NCI-H526 (cell line): ENCODE results near the gene TPD52L1.
"Not testable (repeated sequence)": the region's sequence is repeated elsewhere in the genome, so short reads cannot be mapped to it uniquely, and the experiment has no call there.

ENCODE experiments used
- DNase-seq, 2 experiments: peaks; one replicate each; lab custom pipeline; 2025; lab: John Stamatoyannopoulos, UW

Gene TPD52L1

DNA sequence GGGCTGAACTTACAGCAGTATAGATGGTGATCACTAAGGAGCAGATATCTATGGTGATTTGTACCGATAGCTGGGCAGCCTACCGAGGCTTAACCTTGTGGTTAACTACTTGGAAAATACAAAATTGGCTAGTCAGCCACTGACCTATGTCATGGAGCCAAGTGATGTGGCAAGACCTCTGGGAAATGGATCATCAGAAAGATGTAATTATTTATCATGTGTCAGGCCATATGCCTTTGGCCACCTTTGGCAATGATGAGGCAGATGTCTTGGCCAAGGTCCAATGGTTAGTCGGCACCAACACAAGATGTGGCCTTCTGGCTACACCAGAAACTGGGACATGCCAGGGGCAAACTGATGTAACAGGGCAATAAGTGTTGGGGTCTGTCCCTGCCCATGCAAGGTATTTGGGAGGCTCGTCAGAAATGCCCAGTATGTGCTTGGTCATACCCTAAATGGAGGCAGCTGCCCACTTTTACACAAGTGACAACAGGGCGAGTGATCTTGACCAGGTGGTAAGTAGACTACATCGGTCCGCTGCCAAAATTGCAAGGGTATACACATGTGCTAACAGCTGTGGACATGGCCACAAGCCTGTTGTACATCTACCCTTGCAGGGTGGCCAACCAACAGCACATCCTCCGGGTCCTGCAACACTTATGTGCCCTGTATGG lies 118.0 kb downstream of the TPD52L1 start:
- DNase-seq = no peak

DNA sequence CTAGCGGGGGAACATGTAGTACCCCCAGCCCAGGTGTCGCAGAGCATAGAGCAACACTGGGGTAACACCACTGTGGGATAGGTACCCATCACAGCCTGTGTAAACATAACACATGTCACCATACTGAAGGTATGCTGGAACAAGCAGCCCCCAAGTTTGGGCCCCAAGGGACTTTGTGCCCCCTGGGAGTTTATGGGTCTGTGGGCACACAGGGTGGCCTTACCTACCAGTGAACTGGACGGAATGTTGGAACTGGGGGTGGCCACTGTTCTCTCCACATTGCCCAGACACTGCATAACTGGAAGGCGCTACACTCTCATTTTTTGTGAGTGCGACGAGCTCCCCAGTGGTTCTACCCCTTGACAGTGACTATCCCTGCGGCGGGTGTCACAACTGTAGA lies 119.7 kb downstream of the TPD52L1 start:
- DNase-seq = no peak

DNA sequence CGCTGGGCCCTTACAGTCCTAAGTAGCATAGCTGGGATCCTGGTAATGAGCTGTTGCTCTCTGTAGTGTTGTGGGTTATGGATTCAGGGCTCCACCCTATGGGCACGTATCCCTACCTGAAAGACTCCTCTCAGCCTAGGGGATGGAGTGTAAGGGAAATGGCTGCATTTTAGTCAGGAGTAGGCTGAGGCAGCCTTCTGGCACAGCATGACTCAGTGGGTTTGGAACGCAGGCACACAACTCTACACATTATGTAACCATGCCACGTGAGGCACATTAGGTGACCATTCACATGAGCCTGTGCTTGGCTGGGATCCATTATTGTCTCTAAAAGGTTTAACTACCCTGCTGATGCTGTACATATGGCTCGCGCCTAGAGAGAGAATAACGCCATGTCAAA lies 120.4 kb downstream of the TPD52L1 start:
- no peak for DNase-seq

DNA sequence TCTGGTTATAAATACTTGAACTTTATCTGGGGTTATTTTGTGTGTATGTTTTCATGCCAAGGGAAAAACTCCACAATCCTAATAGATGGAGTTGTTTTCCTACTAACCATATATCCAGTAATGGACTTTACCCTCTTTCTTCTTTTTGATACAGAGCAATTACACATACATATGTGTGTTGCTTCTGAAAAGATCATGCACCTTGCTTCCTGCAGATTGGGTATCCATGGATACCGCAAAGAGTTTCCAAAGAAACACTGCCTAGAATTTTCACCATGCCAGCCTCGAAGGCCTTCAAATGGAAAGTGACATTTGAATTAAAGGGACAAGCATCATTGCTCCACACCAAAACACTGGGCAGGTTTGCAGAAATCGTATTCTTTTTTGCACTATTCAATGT lies 121.4 kb downstream of the TPD52L1 start:
- DNase-seq = no peak

DNA sequence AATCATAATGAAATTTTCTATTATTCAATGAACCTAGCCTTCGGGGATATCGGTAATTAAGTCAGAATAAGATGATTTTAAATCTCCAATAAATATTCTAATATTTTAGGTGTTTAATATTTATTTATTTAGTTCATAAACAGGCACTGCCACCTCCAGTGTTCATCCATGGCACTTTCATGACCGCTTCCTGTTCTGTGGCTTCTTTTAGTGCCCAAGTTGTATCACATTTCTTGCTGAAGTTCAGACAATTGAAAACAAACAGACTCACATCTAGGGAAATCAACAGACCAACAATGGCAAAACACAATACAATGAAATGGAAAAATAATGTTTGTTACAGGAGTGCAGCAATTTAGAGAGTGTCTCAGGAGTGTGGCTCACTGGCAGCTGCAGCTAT lies 122.2 kb downstream of the TPD52L1 start:
- DNase-seq = no peak

DNA sequence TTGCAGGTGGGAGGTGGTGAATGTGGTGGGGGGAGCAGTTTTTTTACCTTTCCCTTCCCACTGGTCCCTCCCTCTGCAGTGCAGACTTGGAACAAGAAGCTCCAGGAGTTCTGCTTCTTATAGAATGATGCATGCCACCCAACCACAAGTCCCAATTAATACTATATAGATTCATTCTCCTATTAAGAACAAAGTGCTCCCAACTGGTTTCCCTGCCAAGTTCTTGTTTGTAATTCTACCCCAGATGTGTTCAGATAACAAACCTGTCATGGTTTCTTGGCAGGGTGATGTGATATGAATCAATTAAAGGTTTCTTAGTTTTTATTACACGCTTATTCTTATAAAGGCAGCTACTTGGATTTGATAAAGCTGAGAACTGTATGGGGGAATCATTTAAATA lies 124.3 kb downstream of the TPD52L1 start:
- no peak for DNase-seq

DNA sequence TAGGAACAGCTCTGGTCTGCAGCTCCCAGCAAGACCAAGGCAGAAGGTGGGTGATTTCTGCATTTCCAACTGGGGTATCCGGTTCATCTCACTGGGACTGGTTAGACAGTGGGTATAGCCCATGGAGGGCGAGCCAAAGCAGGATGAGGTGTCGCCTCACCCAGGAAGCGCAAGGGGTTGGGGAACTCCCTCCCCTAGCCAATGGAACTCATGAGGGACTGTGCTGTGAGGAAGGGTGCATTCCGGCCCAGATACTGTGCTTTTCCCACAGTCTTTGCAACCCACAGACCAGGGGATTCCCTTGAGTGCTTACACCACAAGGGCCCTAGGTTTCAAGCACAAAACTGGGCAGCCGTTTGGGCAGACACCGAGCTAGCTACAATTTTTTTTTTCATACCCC lies 126.4 kb downstream of the TPD52L1 start:
- no peak for DNase-seq

DNA sequence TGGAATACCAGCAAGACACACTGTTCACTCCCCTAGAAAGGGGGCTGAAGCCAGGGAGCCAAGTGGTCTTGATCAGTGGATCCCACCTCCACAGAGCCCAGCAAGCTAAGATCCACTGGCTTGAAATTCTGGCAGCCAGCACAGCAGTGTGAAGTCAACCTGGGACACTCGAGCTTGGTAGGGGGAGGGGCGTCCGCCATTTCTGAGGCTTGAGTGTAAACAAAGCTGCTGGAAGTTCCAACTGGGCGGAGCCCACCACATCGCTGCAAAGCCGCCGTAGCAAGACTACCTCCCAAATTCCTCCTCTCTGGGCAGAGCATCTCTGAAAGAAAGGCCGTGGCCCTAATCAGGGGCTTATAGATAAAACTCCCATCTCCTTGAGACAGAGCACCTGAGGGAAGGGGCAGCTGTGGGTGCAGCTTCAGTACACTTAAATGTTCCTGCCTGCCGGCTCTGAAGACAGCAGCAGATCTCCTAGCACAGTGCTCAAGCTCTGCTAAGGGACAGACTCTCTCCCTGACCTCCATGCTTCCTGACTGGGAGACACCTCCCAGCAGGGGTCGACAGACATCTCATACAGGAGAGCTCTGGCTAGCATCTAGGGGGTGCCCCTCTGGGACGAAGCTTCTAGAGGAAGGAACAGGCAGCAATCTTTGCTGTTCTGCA lies 126.9 kb downstream of the TPD52L1 start:
- not testable (repeated sequence) for DNase-seq

DNA sequence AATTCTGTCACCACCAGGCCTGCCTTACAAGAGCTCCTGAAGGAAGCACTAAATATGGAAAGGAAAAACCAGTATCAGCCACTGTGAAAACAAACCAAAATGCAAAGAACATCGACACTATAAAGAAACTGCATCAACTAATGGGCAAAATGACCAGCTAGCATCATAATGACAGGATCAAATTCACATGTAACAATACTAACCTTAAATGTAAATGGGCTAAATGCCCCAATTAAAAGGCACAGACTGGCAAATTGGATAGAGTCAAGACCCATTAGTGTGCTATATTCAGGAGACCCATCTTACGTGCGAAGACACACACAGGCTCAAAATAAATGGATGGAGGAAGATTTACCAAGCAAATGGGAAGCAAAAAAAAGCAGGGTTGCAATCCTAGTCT lies 128.9 kb downstream of the TPD52L1 start:
- DNase-seq = not testable (repeated sequence)

DNA sequence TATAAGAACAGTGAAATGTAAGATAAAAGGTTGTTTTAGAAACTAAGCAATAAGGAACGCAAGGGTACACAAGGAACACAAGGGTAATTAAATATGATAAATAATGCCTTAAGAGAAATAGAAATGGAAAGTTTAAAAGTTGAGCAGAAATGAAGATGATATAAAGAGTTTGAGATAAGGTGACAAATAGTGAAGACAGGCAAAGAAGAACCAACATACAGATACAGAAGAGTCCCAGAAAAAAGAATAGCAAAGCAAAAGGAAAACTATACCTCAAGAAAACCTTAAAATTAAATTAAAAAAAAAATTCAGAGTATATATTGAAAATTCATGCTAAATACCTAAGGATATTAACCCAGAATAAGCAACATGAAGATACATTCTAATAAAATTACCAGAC lies 131.8 kb downstream of the TPD52L1 start:
- no peak for DNase-seq

DNA sequence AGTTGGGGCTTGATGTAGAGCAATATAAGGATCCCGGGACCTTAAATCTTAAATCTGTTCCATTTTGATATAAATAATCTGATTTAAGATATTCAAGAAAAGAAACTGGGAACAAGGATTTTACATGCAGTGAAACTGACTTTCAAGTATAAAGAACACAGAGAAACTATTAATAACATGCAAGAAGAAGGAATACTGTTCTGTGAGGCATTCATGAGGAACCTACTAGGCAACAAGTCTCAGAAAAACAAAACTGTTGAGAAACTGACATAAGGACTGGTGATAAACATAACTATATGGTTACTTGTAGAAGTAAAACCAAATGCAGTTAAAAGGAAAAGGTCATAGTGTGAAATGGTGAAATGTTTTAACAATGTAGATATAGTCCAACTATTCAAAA lies 132.4 kb downstream of the TPD52L1 start:
- no peak for DNase-seq

DNA sequence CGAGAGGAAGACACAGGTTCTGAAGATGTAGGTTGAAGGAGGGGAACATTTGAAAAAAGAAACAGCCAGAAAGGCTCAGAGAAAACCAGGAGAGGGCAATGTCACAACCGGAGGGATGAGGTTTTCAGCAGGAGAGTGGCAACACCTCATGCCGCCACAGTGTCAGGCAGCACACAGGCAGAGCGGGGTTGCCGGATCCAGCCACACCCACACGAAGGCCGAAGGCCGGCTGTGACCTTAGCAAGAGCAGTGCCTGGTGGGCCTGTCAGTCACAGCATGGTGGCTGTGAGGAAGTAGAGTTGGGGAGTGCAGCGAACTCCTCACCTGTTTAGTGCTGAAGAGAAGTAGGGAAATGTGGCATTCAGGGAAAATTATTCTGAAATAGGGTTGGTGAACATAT lies 134.1 kb downstream of the TPD52L1 start:
- no peak for DNase-seq

DNA sequence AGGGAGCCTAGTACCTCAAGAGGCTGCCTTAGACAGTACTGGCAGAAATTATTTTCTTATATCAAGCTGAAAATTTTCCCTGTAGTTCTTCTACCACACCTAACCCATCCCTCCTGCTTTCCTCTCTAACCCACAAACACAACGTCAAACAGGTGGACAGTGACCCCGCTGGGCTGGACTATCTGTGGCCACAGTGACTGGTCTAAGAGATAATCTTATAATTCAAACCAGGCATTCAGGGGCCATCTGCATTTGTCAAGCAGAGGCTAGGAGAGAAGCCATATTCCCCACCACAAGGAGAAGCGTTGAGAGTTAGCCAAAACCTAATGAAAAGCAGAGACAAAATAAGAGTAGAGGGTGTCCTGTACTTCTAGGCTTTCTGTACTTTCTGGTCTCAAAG lies 140.0 kb downstream of the TPD52L1 start:
- DNase-seq = no peak

DNA sequence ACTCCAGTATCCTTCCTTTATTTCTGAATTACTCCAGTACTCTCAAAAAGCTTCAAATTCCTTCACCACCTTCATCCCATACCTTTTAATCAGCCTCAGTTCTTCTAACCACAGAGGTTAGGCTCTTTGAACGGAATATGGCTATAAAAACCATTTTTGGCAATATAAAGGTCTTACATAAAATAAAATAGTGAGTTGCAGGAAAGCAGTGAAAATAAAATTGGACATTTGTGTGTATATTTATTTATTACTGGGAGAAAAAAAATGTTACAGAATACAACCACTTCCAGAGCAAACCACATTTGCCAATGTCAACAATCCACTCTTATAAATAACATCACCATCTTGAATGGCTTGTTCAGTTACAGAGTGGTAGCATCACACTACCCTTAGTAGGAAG lies 140.5 kb downstream of the TPD52L1 start:
- DNase-seq = peak in 1 of 2 experiments; percentile 3

DNA sequence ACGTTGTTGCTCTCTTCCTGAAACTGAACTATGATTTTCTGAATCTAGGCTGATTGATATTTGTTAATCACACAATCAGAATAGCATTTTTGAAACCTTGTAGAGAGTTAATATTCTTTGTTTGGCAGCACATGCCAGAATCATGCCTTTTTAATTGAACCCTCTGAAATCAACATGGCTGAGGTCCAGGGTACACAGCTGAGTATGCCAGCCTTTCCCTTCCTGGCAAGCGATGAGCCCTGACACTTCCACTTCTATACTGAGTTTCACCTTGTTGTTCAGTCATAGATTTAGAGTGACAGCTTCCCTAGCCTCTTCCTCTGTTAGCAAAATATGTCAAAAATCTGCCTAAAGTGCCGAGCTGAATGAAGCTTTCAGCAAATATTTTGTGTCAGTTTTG lies 141.4 kb downstream of the TPD52L1 start:
- no peak for DNase-seq

DNA sequence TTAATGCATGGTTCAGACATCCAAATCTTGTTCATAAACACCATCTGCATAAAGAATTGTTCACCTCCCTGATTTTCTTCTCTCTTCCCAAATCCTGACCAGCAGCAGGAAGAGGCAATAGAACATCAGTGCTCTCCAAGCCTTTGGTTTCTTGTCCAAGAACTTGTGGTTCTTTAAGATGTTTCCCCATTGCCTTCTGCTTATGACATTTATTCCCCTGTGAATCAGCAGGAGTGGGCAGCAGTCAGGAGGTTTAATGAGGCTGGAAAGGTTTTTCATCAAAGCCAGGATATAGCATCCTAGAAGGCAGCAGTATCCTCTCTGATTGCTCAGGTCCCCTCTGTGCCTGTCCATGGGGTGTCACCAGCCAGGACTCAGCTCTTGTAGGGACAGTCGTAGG lies 142.9 kb downstream of the TPD52L1 start:
- no peak for DNase-seq

DNA sequence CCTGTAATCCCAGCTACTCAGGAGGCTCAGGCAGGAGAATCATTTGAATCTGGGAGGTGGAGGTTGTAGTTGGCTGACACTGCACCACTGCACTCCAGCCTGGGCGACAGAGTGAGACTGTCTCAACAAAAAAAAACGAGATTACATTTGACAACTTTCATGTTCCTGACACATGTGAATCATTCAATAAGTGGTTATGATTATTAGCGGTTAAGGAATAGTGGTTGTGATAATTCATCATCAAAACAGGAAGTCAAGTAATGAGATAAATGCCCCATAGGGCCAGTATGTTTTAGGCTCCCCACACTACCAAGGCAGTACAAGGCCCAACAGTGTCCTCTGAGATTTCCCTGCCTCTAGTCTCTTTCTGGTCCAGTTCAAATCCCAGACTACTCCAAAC lies 145.7 kb downstream of the TPD52L1 start:
- no peak for DNase-seq

DNA sequence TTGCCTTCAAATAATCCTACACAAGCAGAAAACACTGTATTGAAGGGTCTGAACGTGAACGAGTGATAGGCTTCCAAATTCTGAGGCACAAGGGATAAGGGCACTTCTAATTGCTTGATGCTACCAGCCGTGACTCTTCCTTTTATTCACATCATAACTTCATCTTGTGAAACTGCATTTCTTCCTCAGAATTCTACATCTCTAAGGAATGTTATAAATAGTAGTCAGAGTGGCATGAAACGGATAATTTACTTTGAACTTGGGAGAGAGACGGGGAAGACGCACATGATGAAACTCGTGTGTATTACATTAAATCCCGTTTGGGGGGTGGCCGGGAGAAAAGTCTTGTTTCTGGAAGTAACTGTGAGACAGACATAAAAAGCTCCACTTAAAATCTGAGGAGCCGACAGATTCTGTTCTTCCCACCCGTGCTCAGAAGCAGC lies 147.4 kb downstream of the TPD52L1 start:
- peak in 1 of 2 experiments; percentile 11 for DNase-seq

DNA sequence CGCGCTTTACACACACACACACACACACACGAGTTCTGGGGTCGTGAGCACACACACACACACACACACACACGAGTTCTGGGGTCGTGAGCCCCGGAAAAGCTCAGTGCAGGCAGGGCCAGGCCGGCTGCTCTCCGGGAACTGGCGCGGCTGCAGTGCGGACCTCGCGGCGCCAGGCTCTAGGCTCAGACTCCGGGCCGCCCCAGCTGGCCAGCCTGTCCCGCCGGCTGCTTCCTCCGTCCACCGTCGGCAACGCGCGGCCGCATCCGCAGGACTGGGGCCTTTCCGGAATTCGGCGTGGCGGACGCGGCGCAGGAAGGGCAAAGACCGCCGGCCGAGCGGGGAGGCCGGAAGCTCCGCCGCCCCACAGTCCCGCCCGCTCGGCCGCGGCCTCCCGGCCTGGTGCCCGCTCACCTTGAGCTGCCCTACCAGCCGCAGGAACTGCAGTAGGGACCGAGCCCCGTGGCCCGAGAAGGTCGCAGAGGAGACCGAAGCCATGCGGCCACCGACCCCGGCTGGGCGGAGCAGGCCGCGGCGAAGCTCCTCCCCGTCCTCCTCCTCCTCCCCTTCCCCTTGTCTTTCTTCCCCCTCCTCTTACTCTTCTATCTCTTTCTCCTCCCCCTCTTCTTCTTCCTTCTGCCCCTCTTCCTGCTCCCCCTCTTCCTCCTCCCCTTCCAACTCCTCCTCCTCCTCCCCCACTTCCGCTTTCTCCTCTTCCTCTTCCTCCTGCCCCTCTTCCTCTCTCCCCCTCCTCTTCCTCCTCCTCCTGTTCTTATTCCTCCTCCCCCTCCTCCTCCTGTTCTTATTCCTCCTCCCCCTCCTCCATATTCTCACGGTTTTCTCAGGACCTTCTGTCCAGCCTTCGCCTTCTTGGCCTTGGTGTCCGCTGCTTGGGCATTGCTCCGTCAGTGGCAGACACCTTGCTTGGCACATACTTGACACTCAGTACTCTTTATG lies 148.1 kb downstream of the TPD52L1 start, which contains the start of gene HDDC2:
Gene HDDC2, minus strand, starts transcription at position 533 of the 957 bp plus-strand sequence. Its CDS starts 35 bp downstream, at position 498.
- peak in 1 of 2 experiments; percentile 63 for DNase-seq

DNA sequence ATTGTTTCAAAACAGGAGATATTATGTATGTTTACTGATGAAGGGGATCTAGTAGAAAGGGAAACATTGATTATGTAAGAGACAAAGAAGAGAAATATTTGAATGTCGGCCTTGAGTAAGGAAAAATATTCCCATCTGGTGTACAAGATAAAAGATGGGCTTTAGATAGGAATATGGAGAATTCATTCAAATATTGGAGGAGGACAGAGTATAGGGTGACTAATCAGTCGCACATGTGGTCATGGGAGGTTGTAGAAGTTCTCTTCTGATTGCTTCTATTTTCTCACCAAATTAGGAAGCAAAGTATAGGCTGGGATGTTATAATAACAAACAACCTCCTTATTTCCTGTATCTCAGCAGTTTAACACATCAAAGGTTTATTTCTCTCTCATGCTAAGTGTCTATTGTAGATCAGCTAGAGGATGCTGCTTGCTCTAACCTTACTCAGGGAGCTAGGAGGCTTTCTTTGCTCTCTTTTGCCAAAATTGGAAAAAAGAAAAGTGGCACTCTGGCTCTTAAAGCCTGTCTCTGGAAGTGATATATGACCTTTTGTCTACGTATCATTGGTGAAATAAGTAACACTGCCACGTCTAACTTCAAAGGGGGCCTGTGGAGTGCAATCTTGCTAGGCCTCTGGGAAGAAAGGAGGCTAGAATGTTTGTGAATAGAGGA lies 149.4 kb downstream of the TPD52L1 start:
- DNase-seq = no peak

DNA sequence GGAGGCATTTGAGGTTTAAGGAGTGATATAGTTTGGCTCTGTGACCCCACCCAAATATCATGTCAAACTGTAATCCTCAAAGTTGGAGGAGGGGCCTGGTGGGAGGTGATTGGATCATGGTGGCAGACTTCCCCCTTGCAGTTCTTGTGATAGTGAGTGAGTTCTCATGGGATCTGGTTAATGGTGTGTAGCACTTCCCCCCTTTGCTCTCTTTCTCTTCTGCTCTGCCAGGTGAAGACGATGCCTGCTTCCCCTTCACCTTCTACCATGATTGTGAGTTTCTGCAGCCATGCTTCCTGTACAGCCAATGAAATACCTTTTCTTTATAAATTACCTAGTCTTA lies 149.9 kb downstream of the TPD52L1 start:
- no peak for DNase-seq
